Endothelial cell (in vitro differentiated cells): Measurements from ENCODE around the gene ATF4. TPM values are rescaled to one million over a fixed set of nuclear protein-coding genes. Genes with fewer than 3 reads are reported as not detected.

Source experiments
- DNase-seq: peaks from one replicate; pipeline ENCODE4 v3.0.0; 2021; ENCODE audit warnings: low spot score
- H3K27ac Mint-ChIP-seq: one replicate; pipeline ENCODE4 v1.8.0; 2021; ENCODE audit warnings: mixed read lengths, inconsistent platforms; ENCODE audit not compliant: unreplicated experiment
- H3K27me3 Mint-ChIP-seq: one replicate; pipeline ENCODE4 v1.8.0; 2021; ENCODE audit warnings: mild to moderate bottlenecking, moderate library complexity, mixed read lengths, inconsistent platforms; ENCODE audit not compliant: unreplicated experiment
- H3K36me3 Mint-ChIP-seq: one replicate; pipeline ENCODE4 v1.8.0; 2021; ENCODE audit warnings: mild to moderate bottlenecking, low read depth, mixed read lengths, inconsistent platforms; ENCODE audit not compliant: unreplicated experiment
- H3K4me1 Mint-ChIP-seq: one replicate; pipeline ENCODE4 v1.8.0; 2021; ENCODE audit warnings: mild to moderate bottlenecking, mixed read lengths, inconsistent platforms; ENCODE audit not compliant: unreplicated experiment
- H3K4me3 Mint-ChIP-seq: one replicate; pipeline ENCODE4 v1.8.0; 2021; ENCODE audit warnings: mild to moderate bottlenecking, mixed read lengths, inconsistent platforms; ENCODE audit not compliant: unreplicated experiment
- H3K9me3 Mint-ChIP-seq: one replicate; pipeline ENCODE4 v1.8.0; 2021; ENCODE audit warnings: mixed read lengths, inconsistent platforms; ENCODE audit not compliant: unreplicated experiment
- CTCF ChIP-seq: fragments of 200-600 bp; sonication (generic); IDR thresholded peaks from one replicate; pipeline ENCODE4 v1.5.0; 2021; ENCODE audit warnings: antibody characterized with exemption; ENCODE audit not compliant: unreplicated experiment
- total RNA-seq: library from RNA; stranded (reverse); fragmentation: NEBNext Ultra II Directional; extraction: Animal tissue kit (Norgen Biotek cat#: 25700); gene quantifications from one replicate; pipeline ENCODE4 v1.2.1, GENCODE V29; 2021; ENCODE audit not compliant: unreplicated experiment

ATF4 gene
- total RNA-seq, 1 donor from 2014 or later = 312 TPM

- no peaks in the 10 kb centered on the region for H3K36me3 Mint-ChIP-seq
- no peak overlapping the region for H3K27ac Mint-ChIP-seq
- no peak overlapping the region for H3K4me3 Mint-ChIP-seq
- H3K9me3 Mint-ChIP-seq = no peaks in the 10 kb centered on the region
- no peak for TF ChIP-seq CTCF
- DNase-seq = peak; percentile 60
- H3K4me1 Mint-ChIP-seq = no peaks in the 10 kb centered on the region
- peaks cover 8% of the 10 kb centered on the region for H3K27me3 Mint-ChIP-seq
Observed at GRCh38 chr22:39478441-39478850, 41.9 kb upstream of the ATF4 start.

- Mint-ChIP-seq H3K9me3 (no peaks in the 10 kb centered on the region), H3K4me1 (no peaks in the 10 kb centered on the region), H3K27me3 (peaks cover 8% of the 10 kb centered on the region), H3K4me3 (no peak overlapping the region), H3K27ac (no peak overlapping the region), H3K36me3 (no peaks in the 10 kb centered on the region)
- DNase-seq = no peak
- no peak for TF ChIP-seq CTCF
Observed at GRCh38 chr22:39479254-39479653, 41.1 kb upstream of the ATF4 start.

GRCh38 chr22:39480557-39480956 lies 39.8 kb upstream of the ATF4 start:
- TF ChIP-seq CTCF = no peak

GRCh38 chr22:39481054-39481453 lies 39.3 kb upstream of the ATF4 start:
- Mint-ChIP-seq H3K4me1 (no peaks in the 10 kb centered on the region), H3K4me3 (no peak overlapping the region), H3K27ac (no peak overlapping the region), H3K36me3 (no peaks in the 10 kb centered on the region), H3K9me3 (no peaks in the 10 kb centered on the region), H3K27me3 (peaks cover 7% of the 10 kb centered on the region)
- no peak for TF ChIP-seq CTCF
- DNase-seq = no peak

More at GRCh38 chr22:39480557-39480956, 39.8 kb upstream of the ATF4 start:
- no peak overlapping the region for H3K27ac Mint-ChIP-seq
- DNase-seq = no peak
- H3K4me3 Mint-ChIP-seq = no peak overlapping the region
- H3K9me3 Mint-ChIP-seq = no peaks in the 10 kb centered on the region
- no peaks in the 10 kb centered on the region for H3K4me1 Mint-ChIP-seq
- peaks cover 8% of the 10 kb centered on the region for H3K27me3 Mint-ChIP-seq
- H3K36me3 Mint-ChIP-seq = no peaks in the 10 kb centered on the region

GRCh38 chr22:39481595-39481994 lies 38.8 kb upstream of the ATF4 start:
- no peaks in the 10 kb centered on the region for H3K9me3 Mint-ChIP-seq
- H3K27ac Mint-ChIP-seq = no peak overlapping the region
- H3K36me3 Mint-ChIP-seq = no peaks in the 10 kb centered on the region
- no peak for DNase-seq
- H3K4me1 Mint-ChIP-seq = no peaks in the 10 kb centered on the region
- no peak for TF ChIP-seq CTCF
- no peak overlapping the region for H3K4me3 Mint-ChIP-seq
- peaks cover 7% of the 10 kb centered on the region for H3K27me3 Mint-ChIP-seq
